Head of caudate nucleus (tissue), 42 donors: Measurements from ENCODE around the gene UQCRC2.

ENCODE experiments used
- DNase-seq, 42 donors: peaks; one replicate each; pipeline versions ENCODE4 v3.0.0 to v3.0.0-alpha.2; 2020 to 2021; ENCODE audit warnings: mixed read lengths in 7 of 42
- intact Hi-C: fragments of 100-400 bp; cut with DNase I; formaldehyde crosslinking; loops from one replicate; pipeline ENCODE4 v1.15.0; 2022

Gene UQCRC2

DNA sequence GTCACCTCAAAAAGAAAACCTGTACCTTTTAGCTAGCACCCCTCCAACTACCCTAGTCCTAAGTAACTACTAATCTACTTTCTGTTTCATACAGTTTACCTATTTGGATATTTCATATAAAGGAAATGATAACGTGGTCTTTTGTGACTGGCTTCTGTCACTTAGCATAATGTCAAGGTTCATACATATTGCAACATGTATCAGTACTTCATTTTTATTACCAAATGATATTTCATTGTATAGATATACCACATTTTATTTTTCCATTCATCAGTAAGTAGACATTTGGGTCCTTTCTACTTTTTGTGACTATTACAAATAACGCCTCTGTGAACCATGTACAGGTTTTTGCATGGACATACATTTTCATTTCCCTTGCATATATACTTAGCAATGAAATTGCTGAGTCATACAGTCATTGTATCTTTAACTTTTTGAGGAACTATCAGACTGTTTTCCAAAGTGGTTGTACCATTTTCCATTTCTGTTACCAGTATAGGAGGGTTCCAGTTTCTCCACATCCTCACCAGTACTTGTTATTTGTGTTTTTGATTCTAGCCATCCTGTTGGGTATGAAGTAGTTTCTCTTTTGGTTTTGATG, 78.4 kb downstream of the UQCRC2 start:
- DNase-seq = no peak
- intact Hi-C loops = no loop called here
